Thoracic aorta (tissue), 2 donors: Measurements from ENCODE around the gene ARIH2. TPM values are rescaled to one million over a fixed set of nuclear protein-coding genes. Genes with fewer than 3 reads are reported as not detected.

Experiments used
- ATAC-seq: fragments of 150-250 bp; one replicate; pipeline ENCODE4 v1.8.0; 2017; ENCODE audit warnings: low read depth; ENCODE audit not compliant: insufficient number of reproducible peaks, low FRiP score
- DNase-seq: peaks from one replicate; pipeline ENCODE4 v3.0.0-alpha.2; 2020; ENCODE audit warnings: low spot score
- H3K27ac ChIP-seq, 2 donors: fragments of 200-600 bp; sonication (generic); 1 replicate in 1 of 2; 2 replicates in 1 of 2; pipeline ENCODE4 v1.5.1; 2016; ENCODE audit warnings: mild to moderate bottlenecking in 2 of 2, moderate library complexity in 2 of 2
- H3K27me3 ChIP-seq: fragments of 200-600 bp; sonication (generic); replicated peaks from 2 replicates; pipeline ENCODE4 v1.6.0; 2016; ENCODE audit warnings: mild to moderate bottlenecking; ENCODE audit not compliant: insufficient read depth
- H3K36me3 ChIP-seq: fragments of 200-600 bp; sonication (generic); one replicate; pipeline ENCODE4 v1.5.1; 2016
- H3K4me1 ChIP-seq, 2 donors: fragments of 200-600 bp; sonication (generic); 1 replicate in 1 of 2; 2 replicates in 1 of 2; pipeline versions ENCODE4 v1.5.1 to v1.6.0; 2016; ENCODE audit warnings: low read depth in 2 of 2, mild to moderate bottlenecking in 1 of 2; ENCODE audit not compliant: control insufficient read depth in 1 of 2
- H3K4me3 ChIP-seq: fragments of 200-600 bp; sonication (generic); 2 replicates; pipeline ENCODE4 v1.5.1; 2016; ENCODE audit warnings: mild to moderate bottlenecking
- H3K9me3 ChIP-seq: fragments of 200-600 bp; sonication (generic); 2 replicates; pipeline ENCODE4 v1.5.1; 2016
- total RNA-seq, 2 donors: library from RNA; depleted of rRNA; stranded (reverse); fragments of >200 nt; gene quantifications; one replicate each; pipeline versions ENCODE4 v1.1.0 to v1.2.3, GENCODE V29; 2016
- TF ChIP-seq, protein P1 (sequence below): fragments of 200-600 bp; sonication (generic); IDR thresholded peaks from one replicate; pipeline ENCODE4 v1.5.1; 2019; ENCODE audit warnings: antibody characterized with exemption

Gene ARIH2
- total RNA-seq, 2 donors from 2014 or later = 90.4 to 162 TPM

- peaks cover 28 to 42% of the 10 kb centered on the region in 2 donors for H3K4me1 ChIP-seq
- no peak overlapping the region for H3K4me3 ChIP-seq
- H3K27ac ChIP-seq = no peak overlapping the region
- H3K36me3 ChIP-seq = peaks cover 25% of the 10 kb centered on the region
- DNase-seq (no peak), ATAC-seq (no peak)
- TF ChIP-seq, protein P1, sequence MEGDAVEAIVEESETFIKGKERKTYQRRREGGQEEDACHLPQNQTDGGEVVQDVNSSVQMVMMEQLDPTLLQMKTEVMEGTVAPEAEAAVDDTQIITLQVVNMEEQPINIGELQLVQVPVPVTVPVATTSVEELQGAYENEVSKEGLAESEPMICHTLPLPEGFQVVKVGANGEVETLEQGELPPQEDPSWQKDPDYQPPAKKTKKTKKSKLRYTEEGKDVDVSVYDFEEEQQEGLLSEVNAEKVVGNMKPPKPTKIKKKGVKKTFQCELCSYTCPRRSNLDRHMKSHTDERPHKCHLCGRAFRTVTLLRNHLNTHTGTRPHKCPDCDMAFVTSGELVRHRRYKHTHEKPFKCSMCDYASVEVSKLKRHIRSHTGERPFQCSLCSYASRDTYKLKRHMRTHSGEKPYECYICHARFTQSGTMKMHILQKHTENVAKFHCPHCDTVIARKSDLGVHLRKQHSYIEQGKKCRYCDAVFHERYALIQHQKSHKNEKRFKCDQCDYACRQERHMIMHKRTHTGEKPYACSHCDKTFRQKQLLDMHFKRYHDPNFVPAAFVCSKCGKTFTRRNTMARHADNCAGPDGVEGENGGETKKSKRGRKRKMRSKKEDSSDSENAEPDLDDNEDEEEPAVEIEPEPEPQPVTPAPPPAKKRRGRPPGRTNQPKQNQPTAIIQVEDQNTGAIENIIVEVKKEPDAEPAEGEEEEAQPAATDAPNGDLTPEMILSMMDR = no peak
- H3K9me3 ChIP-seq = no peaks in the 10 kb centered on the region
- H3K27me3 ChIP-seq = no peaks in the 10 kb centered on the region
Measured at GRCh38 chr3:49023775-49024174, 105.1 kb downstream of the ARIH2 start.

- H3K27me3 ChIP-seq = no peaks in the 10 kb centered on the region
Measured at GRCh38 chr3:49024449-49024848, 105.8 kb downstream of the ARIH2 start.

GRCh38 chr3:49025005-49025792, 106.6 kb downstream of the ARIH2 start:
- TF ChIP-seq, protein P1 = no peak
- Histone ChIP-seq H3K27me3 (no peaks in the 10 kb centered on the region), H3K4me1 (peaks cover 14 to 30% of the 10 kb centered on the region in 2 donors), H3K27ac (no peak overlapping the region), H3K36me3 (peaks cover 25% of the 10 kb centered on the region), H3K9me3 (no peaks in the 10 kb centered on the region), H3K4me3 (no peak overlapping the region)
- no peak for DNase-seq
- ATAC-seq = no peak

More at GRCh38 chr3:49024449-49024848, 105.8 kb downstream of the ARIH2 start:
- TF ChIP-seq, protein P1 = no peak
- Histone ChIP-seq H3K36me3 (peaks cover 25% of the 10 kb centered on the region), H3K4me1 (peaks cover 21 to 38% of the 10 kb centered on the region in 2 donors), H3K9me3 (no peaks in the 10 kb centered on the region), H3K4me3 (no peak overlapping the region), H3K27ac (no peak overlapping the region)
- no peak for ATAC-seq
- DNase-seq = no peak

- Histone ChIP-seq H3K27ac (no peak overlapping the region), H3K36me3 (peaks cover 25% of the 10 kb centered on the region), H3K27me3 (no peaks in the 10 kb centered on the region), H3K9me3 (no peaks in the 10 kb centered on the region), H3K4me1 (peaks cover 9 to 24% of the 10 kb centered on the region in 2 donors), H3K4me3 (no peak overlapping the region)
- TF ChIP-seq, protein P1 = no peak
- ATAC-seq (no peak), DNase-seq (no peak)
Measured at GRCh38 chr3:49025793-49026520, 107.3 kb downstream of the ARIH2 start.

DNA sequence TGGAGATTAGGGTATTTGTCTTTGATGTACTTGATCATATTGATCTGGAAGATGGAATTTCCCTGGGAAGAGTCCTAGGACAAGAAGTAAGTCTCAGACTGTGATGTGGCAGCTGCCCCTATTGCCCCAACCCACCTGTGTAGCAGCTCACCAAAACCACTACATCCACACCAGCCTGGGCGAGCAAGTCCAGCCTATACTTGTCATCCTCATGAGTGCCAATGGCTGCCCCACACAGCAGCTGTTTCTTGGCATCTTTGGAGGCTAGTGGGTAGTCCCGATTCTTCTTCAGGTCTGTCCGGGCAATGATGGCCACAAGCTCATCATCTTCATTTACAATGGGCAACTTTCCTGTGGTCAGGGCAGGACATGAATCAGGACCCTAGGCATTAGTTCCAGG, 107.9 kb downstream of the ARIH2 start:
- TF ChIP-seq, protein P1 = no peak
- ATAC-seq = no peak
- Histone ChIP-seq H3K36me3 (peaks cover 31% of the 10 kb centered on the region), H3K27me3 (no peaks in the 10 kb centered on the region), H3K4me3 (no peak overlapping the region), H3K27ac (no peak overlapping the region), H3K9me3 (no peaks in the 10 kb centered on the region), H3K4me1 (peaks cover 9 to 24% of the 10 kb centered on the region in 2 donors)
- DNase-seq = no peak
